HepG2 (cell line): Measurements from ENCODE around the gene PLCG2. TPM values are rescaled to one million over a fixed set of nuclear protein-coding genes. Genes with fewer than 3 reads are reported as not detected.

Experiments
- BCL6 ChIP-seq: IDR thresholded peaks from 2 replicates; pipeline ENCODE4 v1.6.1; 2016; ENCODE audit warnings: missing genetic modification reagents, missing compliant biosample characterization
- CCDC6 ChIP-seq: sonication (generic); formaldehyde crosslinking; IDR thresholded peaks from 2 replicates; pipeline ENCODE4 v1.8.1; 2022; ENCODE audit warnings: mild to moderate bottlenecking, missing genetic modification reagents, moderate library complexity
- ELK4 ChIP-seq: sonication (generic); formaldehyde crosslinking; IDR thresholded peaks from 2 replicates; pipeline ENCODE4 v1.9.0; 2021; ENCODE audit warnings: missing genetic modification reagents, borderline replicate concordance
- EZH2 ChIP-seq: conservative IDR thresholded peaks from 2 replicates; pipeline ENCODE4 v1.6.1; 2012; ENCODE audit warnings: mild to moderate bottlenecking, low read depth, low read length, moderate library complexity
- HOXA3 ChIP-seq: sonication (generic); formaldehyde crosslinking; IDR thresholded peaks from 2 replicates; pipeline ENCODE4 v1.5.0; 2020; ENCODE audit warnings: missing genetic modification reagents
- MAF1 ChIP-seq: sonication (generic); formaldehyde crosslinking; IDR thresholded peaks from 2 replicates; pipeline ENCODE4 v1.5.0; 2020; ENCODE audit warnings: missing genetic modification reagents, borderline replicate concordance
- MAFG ChIP-seq: sonication (generic); formaldehyde crosslinking; IDR thresholded peaks from 2 replicates; pipeline ENCODE4 v1.5.1; 2020; ENCODE audit warnings: mild to moderate bottlenecking, missing genetic modification reagents
- MAX ChIP-seq: IDR thresholded peaks from 2 replicates; pipeline ENCODE4 v1.6.1; 2012; ENCODE audit warnings: inconsistent platforms
- MLLT10 ChIP-seq: sonication (generic); formaldehyde crosslinking; IDR thresholded peaks from 2 replicates; pipeline ENCODE4 v1.4.0; 2020; ENCODE audit warnings: missing genetic modification reagents
- PATZ1 ChIP-seq: sonication (generic); formaldehyde crosslinking; IDR thresholded peaks from 2 replicates; pipeline ENCODE4 v1.4.0; 2020; ENCODE audit warnings: missing genetic modification reagents
- SKI ChIP-seq: fragments of 450-650 bp; IDR thresholded peaks from one replicate; pipeline ENCODE4 v1.6.1; 2018; ENCODE audit warnings: mild to moderate bottlenecking; ENCODE audit not compliant: partially characterized antibody
- SP1 ChIP-seq, 2 experiments: fragments of 450-650 bp in 1 of 2; sonication (generic) in 1 of 2; formaldehyde crosslinking in 1 of 2; IDR thresholded peaks; 2 replicates each; pipeline versions ENCODE4 v1.4.0 to v1.6.1; 2016 to 2020; ENCODE audit warnings: missing genetic modification reagents in 1 of 2
- SP4 ChIP-seq: sonication (generic); formaldehyde crosslinking; IDR thresholded peaks from 2 replicates; pipeline ENCODE4 v1.8.1; 2023; ENCODE audit warnings: mild to moderate bottlenecking, missing genetic modification reagents
- TBX2 ChIP-seq: sonication (generic); formaldehyde crosslinking; IDR thresholded peaks from 2 replicates; pipeline ENCODE4 v1.5.0; 2020; ENCODE audit warnings: missing genetic modification reagents, mild to moderate bottlenecking, borderline replicate concordance
- TP53 ChIP-seq: sonication (generic); formaldehyde crosslinking; conservative IDR thresholded peaks from 2 replicates; pipeline ENCODE4 v1.4.0; 2020; ENCODE audit warnings: missing genetic modification reagents
- ZNF329 ChIP-seq: sonication (generic); formaldehyde crosslinking; IDR thresholded peaks from 2 replicates; pipeline ENCODE4 v1.9.0; 2021; ENCODE audit warnings: low read depth, mild to moderate bottlenecking, missing genetic modification reagents
- ZNF446 ChIP-seq: sonication (generic); formaldehyde crosslinking; IDR thresholded peaks from 2 replicates; pipeline ENCODE4 v1.5.0; 2020; ENCODE audit warnings: mild to moderate bottlenecking, missing genetic modification reagents
- ZNF777 ChIP-seq: sonication (generic); formaldehyde crosslinking; IDR thresholded peaks from 2 replicates; pipeline ENCODE4 v1.4.0; 2020; ENCODE audit warnings: missing genetic modification reagents
- ZNF841 ChIP-seq: sonication (generic); formaldehyde crosslinking; IDR thresholded peaks from 2 replicates; pipeline ENCODE4 v1.8.1; 2023; ENCODE audit warnings: missing genetic modification reagents, borderline replicate concordance
- ZSCAN25 ChIP-seq: sonication (generic); formaldehyde crosslinking; IDR thresholded peaks from 2 replicates; pipeline ENCODE4 v1.8.0; 2022; ENCODE audit warnings: mild to moderate bottlenecking, missing genetic modification reagents
- polyA plus RNA-seq, 8 experiments: library from polyadenylated mRNA; depleted of rRNA in 3 of 8; stranded (reverse) in 7 of 8; unstranded in 1 of 8; fragments of >200 nt; fragmentation: Illumina TruSeq in 4 of 8; extraction: Trizol in 4 of 8; gene quantifications; 2 replicates each; pipeline versions ENCODE4 v1.2.1 to v1.2.3, GENCODE V29; 2011 to 2016; ENCODE audit warnings: low read depth in 4 of 8, missing spikeins in 1 of 8, mixed read lengths in 1 of 8; ENCODE audit not compliant: insufficient read depth in 1 of 8
- total RNA-seq, 5 experiments: library from RNA; depleted of rRNA; stranded (reverse); fragments of >200 nt; fragmentation: Illumina TruSeq; extraction: Trizol; gene quantifications; 2 replicates each; pipeline ENCODE4 v1.2.3, GENCODE V29; 2016; ENCODE audit warnings: low read depth in 1 of 5

The PLCG2 gene
- total and polyA plus RNA-seq, 2 of the 13 experiments (the other 11 are each of a cell fraction or from before 2014, with no cell fraction given) = 0.13 to 0.18 TPM

- TF ChIP-seq ELK4 (CRISPR knock-in tag) (no peak), SP1 (IDR thresholded peaks at IDR 0.05) (no peak), SP1 (CRISPR knock-in tag; IDR thresholded peaks at IDR 0.05) (no peak), SKI (peak; percentile 6), MAFG (CRISPR knock-in tag) (no peak), MLLT10 (CRISPR knock-in tag) (no peak), ZNF329 (CRISPR knock-in tag) (no peak), TP53 (CRISPR knock-in tag) (no peak), ZNF777 (0 out of 2 replicates have a peak, but pooled peaks have one; percentile 27), SP4 (peak; percentile 49; the same call in 1 of the 2 replicates), PATZ1 (CRISPR knock-in tag) (peak; percentile 9; the same call in 1 of the 2 replicates), ZNF446 (CRISPR knock-in tag) (no peak), BCL6 (CRISPR knock-in tag) (peak; percentile 50; the same call in 1 of the 2 replicates), ZNF841 (CRISPR knock-in tag) (no peak), ZSCAN25 (CRISPR knock-in tag) (no peak), CCDC6 (CRISPR knock-in tag) (peak; percentile 38; the same call in 1 of the 2 replicates), MAX (peak; percentile 56; the same call in 1 of the 2 replicates), HOXA3 (CRISPR knock-in tag) (0 out of 2 replicates have a peak, but pooled peaks have one; percentile 26), MAF1 (no peak), EZH2 (0 out of 2 replicates have a peak, but pooled peaks have one; percentile 19), TBX2 (no peak)
Measured at GRCh38 chr16:81778861-81779535, at the start of gene PLCG2 (continued).
